HepG2 (cell line): ENCODE measurements around the gene MORN3. TPM values are rescaled to one million over a fixed set of nuclear protein-coding genes. Genes with fewer than 3 reads are reported as not detected.

Experiments
- ATAC-seq: fragments of 200-7000 bp; cut with Tn5 transposase; 3 replicates; pipeline ENCODE4 v1.9.1; 2020; ENCODE audit warnings: mild to moderate bottlenecking, moderate library complexity
- BruUV-seq: library from RNA; stranded (reverse); fragments of 400-500 nt; replicated peaks from 2 replicates; lab custom pipeline; 2021; lab: Mats Ljungman, UMichigan
- CTCF ChIA-PET: fragments of 300-600 bp; formaldehyde crosslinking; extraction: SDS; loops from one replicate; lab custom pipeline; 2021; ENCODE audit warnings: low total read pairs, inconsistent platforms, low intra/inter-chr PET ratio; lab: Yijun Ruan, JAX
- POLR2A ChIA-PET: fragments of 350-600 bp; sonication (Branson Sonifier 250); formaldehyde crosslinking; loops from one replicate; lab custom pipeline; 2020; ENCODE audit warnings: antibody characterized with exemption, inconsistent platforms; lab: Yijun Ruan, JAX
- DNase-seq: peaks from one replicate; pipeline ENCODE4 v3.0.0-alpha.2; 2015; ENCODE audit warnings: low spot score
- FAIRE-seq: peaks from 3 replicates; lab custom pipeline; 2011; peaks lifted over from hg19 to GRCh38; lab: Jason Lieb, UNC
- H2AFZ ChIP-seq: one replicate; pipeline ENCODE4 v1.6.1; 2011; ENCODE audit warnings: low read length, inconsistent platforms
- H3K27ac ChIP-seq: fragments of 300-600 bp; 3 replicates; pipeline ENCODE4 v1.8.0; 2011; ENCODE audit warnings: mixed run types, mild to moderate bottlenecking, mixed read lengths, low read length, inconsistent platforms; ENCODE audit not compliant: insufficient read depth; ENCODE audit errors: extremely low read length
- H3K27me3 ChIP-seq, 2 experiments: fragments of 200-600 bp in 1 of 2; 2 replicates in 1 of 2; 3 replicates in 1 of 2; pipeline versions ENCODE4 v1.6.0 to v1.8.0; 2011; ENCODE audit warnings: low read length in 2 of 2, mild to moderate bottlenecking in 2 of 2, moderate library complexity in 2 of 2, inconsistent platforms in 1 of 2; ENCODE audit not compliant: insufficient read depth in 2 of 2, control insufficient read depth in 1 of 2
- H3K36me3 ChIP-seq, 2 experiments: fragments of 200-600 bp in 1 of 2; replicated peaks in 1 of 2; 2 replicates in 1 of 2; 3 replicates in 1 of 2; pipeline versions ENCODE4 v1.5.1 to v1.8.0; 2011; ENCODE audit warnings: low read length in 2 of 2, inconsistent platforms in 1 of 2; ENCODE audit not compliant: insufficient read depth in 2 of 2, control insufficient read depth in 1 of 2
- H3K4me1 ChIP-seq: 2 replicates; pipeline ENCODE4 v1.5.1; 2012; ENCODE audit warnings: low read length, inconsistent platforms; ENCODE audit not compliant: insufficient read depth
- H3K4me2 ChIP-seq: 2 replicates; pipeline ENCODE4 v1.6.0; 2011; ENCODE audit warnings: low read depth, low read length, inconsistent platforms
- H3K4me3 ChIP-seq, 3 experiments: fragments of 200-600 bp in 1 of 3; sonication (generic), shearing (Covaris generic) in 1 of 3; replicated peaks in 1 of 3; 2 replicates each; pipeline ENCODE4 v1.5.1; 2011 to 2016; ENCODE audit warnings: low read length in 3 of 3, inconsistent platforms in 2 of 3, low read depth in 2 of 3, mild to moderate bottlenecking in 2 of 3, control low read depth in 1 of 3, mixed read lengths in 1 of 3; ENCODE audit not compliant: insufficient read depth in 1 of 3
- H3K79me2 ChIP-seq: one replicate; pipeline ENCODE4 v1.6.1; 2011; ENCODE audit warnings: low read length, inconsistent platforms; ENCODE audit not compliant: insufficient read depth
- H3K9ac ChIP-seq: 2 replicates; pipeline ENCODE4 v1.6.0; 2011; ENCODE audit warnings: mild to moderate bottlenecking, low read depth, low read length, inconsistent platforms; ENCODE audit not compliant: insufficient read depth
- H3K9me3 ChIP-seq: 2 replicates; pipeline ENCODE4 v1.5.1; 2012; ENCODE audit warnings: mild to moderate bottlenecking, low read length
- H4K20me1 ChIP-seq: 2 replicates; pipeline ENCODE4 v1.6.0; 2011; ENCODE audit warnings: inconsistent platforms, mild to moderate bottlenecking, low read length, moderate library complexity; ENCODE audit not compliant: insufficient read depth
- FOSL1 ChIP-seq: sonication (generic); formaldehyde crosslinking; IDR thresholded peaks from 2 replicates; pipeline ENCODE4 v1.9.0; 2021; ENCODE audit warnings: missing genetic modification reagents, borderline replicate concordance
- GATA4 ChIP-seq: sonication (generic); IDR thresholded peaks from 2 replicates; pipeline ENCODE4 v1.6.1; 2016; ENCODE audit warnings: antibody characterized with exemption, low read depth, borderline replicate concordance
- IRF9 ChIP-seq: sonication (generic); formaldehyde crosslinking; IDR thresholded peaks from 2 replicates; pipeline ENCODE4 v1.8.0; 2022; ENCODE audit warnings: missing genetic modification reagents, mild to moderate bottlenecking, borderline replicate concordance
- KAT8 ChIP-seq: IDR thresholded peaks from 2 replicates; pipeline ENCODE4 v1.6.1; 2016; ENCODE audit warnings: missing genetic modification reagents, missing compliant biosample characterization
- NCOA5 ChIP-seq: sonication (generic); formaldehyde crosslinking; IDR thresholded peaks from 2 replicates; pipeline ENCODE4 v1.4.0; 2020; ENCODE audit warnings: missing genetic modification reagents
- NFE2L2 ChIP-seq: fragments of 150-350 bp; IDR thresholded peaks from 2 replicates; pipeline ENCODE4 v1.6.1; 2014; ENCODE audit warnings: low read length
- SOX13 ChIP-seq, 3 experiments: fragments of 450-650 bp in 1 of 3; sonication (generic) in 1 of 3; formaldehyde crosslinking in 1 of 3; IDR thresholded peaks in 2 of 3; conservative IDR thresholded peaks in 1 of 3; 2 replicates each; pipeline versions ENCODE4 v1.5.0 to v1.6.1; 2016 to 2020; ENCODE audit warnings: antibody characterized with exemption in 1 of 3, mild to moderate bottlenecking in 1 of 3, missing compliant biosample characterization in 1 of 3, missing genetic modification reagents in 1 of 3, moderate library complexity in 1 of 3
- SP1 ChIP-seq, 2 experiments: fragments of 450-650 bp in 1 of 2; sonication (generic) in 1 of 2; formaldehyde crosslinking in 1 of 2; IDR thresholded peaks; 2 replicates each; pipeline versions ENCODE4 v1.4.0 to v1.6.1; 2016 to 2020; ENCODE audit warnings: missing genetic modification reagents in 1 of 2
- SSRP1 ChIP-seq: IDR thresholded peaks from 2 replicates; pipeline ENCODE4 v1.6.1; 2016; ENCODE audit warnings: control low read depth
- SYNCRIP ChIP-seq: fragments of 200-400 bp; formaldehyde crosslinking; IDR thresholded peaks from 2 replicates; pipeline ENCODE4 v1.6.1; 2018; ENCODE audit warnings: mild to moderate bottlenecking, low read depth, low read length; ENCODE audit not compliant: insufficient read depth
- ZBTB2 ChIP-seq: sonication (generic); formaldehyde crosslinking; IDR thresholded peaks from 2 replicates; pipeline ENCODE4 v1.8.0; 2022; ENCODE audit warnings: low read depth, missing genetic modification reagents
- ZMAT5 ChIP-seq: sonication (generic); formaldehyde crosslinking; IDR thresholded peaks from 2 replicates; pipeline ENCODE4 v1.5.0; 2020; ENCODE audit warnings: mild to moderate bottlenecking, low read depth, missing genetic modification reagents, borderline replicate concordance
- ZNF24 ChIP-seq: fragments of 450-650 bp; IDR thresholded peaks from 2 replicates; pipeline ENCODE4 v1.6.1; 2017; ENCODE audit warnings: antibody characterized with exemption, mild to moderate bottlenecking
- ZNF44 ChIP-seq: sonication (generic); formaldehyde crosslinking; IDR thresholded peaks from 2 replicates; pipeline ENCODE4 v1.5.1; 2020; ENCODE audit warnings: mild to moderate bottlenecking, missing genetic modification reagents
- ZSCAN25 ChIP-seq: sonication (generic); formaldehyde crosslinking; IDR thresholded peaks from 2 replicates; pipeline ENCODE4 v1.8.0; 2022; ENCODE audit warnings: mild to moderate bottlenecking, missing genetic modification reagents
- ZZZ3 ChIP-seq: sonication (generic); formaldehyde crosslinking; IDR thresholded peaks from 2 replicates; pipeline ENCODE4 v1.4.0; 2020; ENCODE audit warnings: missing genetic modification reagents, mild to moderate bottlenecking, borderline replicate concordance
- WGBS: methylation state at CpG from one replicate; pipeline ENCODE4 v1.1.6; 2017; ENCODE audit warnings: low lambda C conversion rate; 5-methylcytosine and 5-hydroxymethylcytosine counted together
- in situ Hi-C: cut with HindIII; loops from 2 replicates; pipeline ENCODE4 v1.10.0; 2017; ENCODE audit warnings: low pct_unique_long_range_greater_than_20kb; ENCODE audit not compliant: extremely low pct_ligation_motif_present
- intact Hi-C: fragments of 100-400 bp; cut with micrococcal nuclease; formaldehyde crosslinking; loops from one replicate; pipeline ENCODE4 v1.10.0; 2022; ENCODE audit not compliant: unreplicated experiment
- polyA plus RNA-seq, 8 experiments: library from polyadenylated mRNA; depleted of rRNA in 3 of 8; stranded (reverse) in 7 of 8; unstranded in 1 of 8; fragments of >200 nt; fragmentation: Illumina TruSeq in 4 of 8; extraction: Trizol in 4 of 8; gene quantifications; 2 replicates each; pipeline versions ENCODE4 v1.2.1 to v1.2.3, GENCODE V29; 2011 to 2016; ENCODE audit warnings: low read depth in 4 of 8, missing spikeins in 1 of 8, mixed read lengths in 1 of 8; ENCODE audit not compliant: insufficient read depth in 1 of 8
- total RNA-seq, 5 experiments: library from RNA; depleted of rRNA; stranded (reverse); fragments of >200 nt; fragmentation: Illumina TruSeq; extraction: Trizol; gene quantifications; 2 replicates each; pipeline ENCODE4 v1.2.3, GENCODE V29; 2016; ENCODE audit warnings: low read depth in 1 of 5

MORN3 gene
- total and polyA plus RNA-seq, 2 of the 13 experiments (the other 11 are each of a cell fraction or from before 2014, with no cell fraction given), result 1.1 to 2.0 TPM

- intact Hi-C loops, result no loop called here
- in situ Hi-C loops, result no loop called here
- Histone ChIP-seq H3K4me3 (no peak overlapping the region), H3K9me3 (no peaks in the 10 kb centered on the region), H3K4me2 (no peak overlapping the region), H2AFZ (no peak overlapping the region), H3K9ac (no peak overlapping the region), H3K27me3 (no peaks in the 10 kb centered on the region), H3K79me2 (no peaks in the 10 kb centered on the region), H3K27ac (no peak overlapping the region), H3K4me1 (peaks cover 5% of the 10 kb centered on the region), H3K36me3 (no peaks in the 10 kb centered on the region), H4K20me1 (no peaks in the 10 kb centered on the region)
- ChIA-PET CTCF (no interaction called here), POLR2A (no interaction called here)
- no peak for ATAC-seq
- BruUV-seq, result no TSS peak
- WGBS, result 45% methylated on average over 17 of the region's 18 CpGs
- no peak for FAIRE-seq
- no peak for DNase-seq
- TF ChIP-seq NFE2L2 (no peak), ZSCAN25 (CRISPR knock-in tag) (no peak), IRF9 (CRISPR knock-in tag) (no peak), SSRP1 (CRISPR knock-in tag) (no peak), ZNF24 (no peak), GATA4 (no peak), KAT8 (CRISPR knock-in tag) (no peak), ZNF44 (no peak), SP1 (IDR thresholded peaks at IDR 0.05) (no peak), SP1 (CRISPR knock-in tag; IDR thresholded peaks at IDR 0.05) (no peak), ZBTB2 (CRISPR knock-in tag) (no peak), ZZZ3 (no peak), FOSL1 (CRISPR knock-in tag) (no peak), SYNCRIP (no peak), NCOA5 (CRISPR knock-in tag) (no peak), SOX13 (IDR thresholded peaks at IDR 0.05) (no peak), SOX13 (CRISPR knock-in tag; conservative IDR thresholded peaks at IDR 0.05 in 1 of 2, IDR thresholded peaks at IDR 0.05 in 1 of 2) (no peak), ZMAT5 (CRISPR knock-in tag) (no peak)
Observed at GRCh38 chr12:121653999-121654398, 15.5 kb downstream of the MORN3 start.
